Coronary artery (tissue), 2 donors: ENCODE measurements around the gene IRAK3.
"Not testable (repeated sequence)": the region's sequence is repeated elsewhere in the genome, so short reads cannot be mapped to it uniquely, and the experiment has no call there.

ENCODE experiments used
- DNase-seq: peaks from one replicate; pipeline ENCODE4 v3.0.0-alpha.2; 2017; ENCODE audit warnings: low spot score
- H3K27ac ChIP-seq, 2 donors: fragments of 200-600 bp; sonication (generic); one replicate each; pipeline ENCODE4 v1.5.1; 2016 to 2019
- H3K4me3 ChIP-seq: fragments of 200-600 bp; sonication (generic); 2 replicates; pipeline ENCODE4 v1.5.1; 2016; ENCODE audit warnings: mild to moderate bottlenecking, moderate library complexity
- CTCF ChIP-seq: fragments of 200-600 bp; sonication (generic); IDR thresholded peaks from one replicate; pipeline ENCODE4 v1.5.1; 2019; ENCODE audit warnings: antibody characterized with exemption

Gene IRAK3

GRCh38 chr12:66196806-66197205 is 7.8 kb downstream of the IRAK3 start:
- no peak for DNase-seq
- Histone ChIP-seq H3K27ac (no peak overlapping the region), H3K4me3 (no peak overlapping the region)
- TF ChIP-seq CTCF = no peak

- no peak overlapping the region for H3K4me3 ChIP-seq
- H3K27ac ChIP-seq = no peak overlapping the region
- no peak for TF ChIP-seq CTCF
- DNase-seq = no peak
Measured at GRCh38 chr12:66197495-66197921, 8.5 kb downstream of the IRAK3 start.

- Histone ChIP-seq H3K27ac (no peak overlapping the region), H3K4me3 (no peak overlapping the region)
- DNase-seq = no peak
- TF ChIP-seq CTCF = no peak
Measured at GRCh38 chr12:66199141-66199540, 10.1 kb downstream of the IRAK3 start.

DNA sequence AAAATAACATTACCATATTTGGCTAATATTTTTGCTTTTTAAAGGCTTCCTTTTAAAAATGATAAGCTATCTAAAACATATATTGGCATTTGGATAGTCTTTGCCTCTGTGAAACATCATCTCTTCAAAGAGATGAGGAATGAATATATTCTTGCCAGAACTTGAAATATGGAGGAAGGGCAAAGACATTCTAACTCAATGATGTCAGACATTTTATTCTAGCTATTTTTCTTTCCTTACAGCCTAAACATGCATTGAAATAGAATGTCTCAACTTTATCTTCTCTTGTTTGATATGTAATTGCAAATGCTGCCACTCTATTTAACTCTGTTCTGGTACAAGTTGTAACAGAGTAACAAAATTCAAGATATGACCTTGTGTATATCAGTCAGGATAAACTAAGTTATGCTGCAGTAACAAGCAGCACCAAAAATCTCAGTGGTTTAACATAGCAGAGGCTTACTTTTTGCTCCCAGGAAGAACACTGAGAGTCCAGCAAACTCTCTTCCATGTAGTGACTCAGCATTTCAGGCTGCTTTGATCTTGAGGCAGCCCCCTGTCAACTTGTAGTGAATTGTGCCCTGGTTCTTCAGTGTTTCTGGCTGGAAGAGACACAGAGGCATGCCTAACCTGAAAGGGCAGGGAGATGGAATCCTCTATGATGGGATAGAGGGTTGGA is 11.0 kb downstream of the IRAK3 start:
- no peak for TF ChIP-seq CTCF
- H3K4me3 ChIP-seq = no peak overlapping the region

GRCh38 chr12:66203820-66204219 is 14.8 kb downstream of the IRAK3 start:
- no peak for DNase-seq
- no peak overlapping the region for H3K4me3 ChIP-seq
- TF ChIP-seq CTCF = no peak
- no peak overlapping the region for H3K27ac ChIP-seq

More for the DNA sequence above, 11.0 kb downstream of the IRAK3 start:
- DNase-seq = no peak
- H3K27ac ChIP-seq = no peak overlapping the region

DNA sequence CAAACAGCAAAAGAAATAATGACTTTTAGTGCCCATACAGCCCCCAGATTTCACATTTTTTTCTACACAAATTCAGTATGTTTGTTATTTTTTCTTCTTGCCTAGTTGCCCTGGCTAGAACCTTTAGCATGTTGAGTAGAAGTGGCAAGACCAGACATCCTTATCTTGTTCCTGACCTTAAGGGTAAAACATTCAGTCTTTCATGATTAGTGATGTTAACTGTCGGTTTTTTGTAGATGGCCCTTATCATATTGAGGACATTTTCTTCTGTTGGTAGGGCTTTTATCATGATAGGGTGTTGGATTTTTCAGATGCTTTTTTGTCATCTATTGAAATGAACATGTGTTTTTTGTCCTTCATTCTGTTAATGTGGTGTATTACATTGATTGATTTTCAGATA is 17.1 kb downstream of the IRAK3 start:
- no peak for DNase-seq
- TF ChIP-seq CTCF = no peak
- Histone ChIP-seq H3K4me3 (no peak overlapping the region), H3K27ac (no peak overlapping the region)

DNA sequence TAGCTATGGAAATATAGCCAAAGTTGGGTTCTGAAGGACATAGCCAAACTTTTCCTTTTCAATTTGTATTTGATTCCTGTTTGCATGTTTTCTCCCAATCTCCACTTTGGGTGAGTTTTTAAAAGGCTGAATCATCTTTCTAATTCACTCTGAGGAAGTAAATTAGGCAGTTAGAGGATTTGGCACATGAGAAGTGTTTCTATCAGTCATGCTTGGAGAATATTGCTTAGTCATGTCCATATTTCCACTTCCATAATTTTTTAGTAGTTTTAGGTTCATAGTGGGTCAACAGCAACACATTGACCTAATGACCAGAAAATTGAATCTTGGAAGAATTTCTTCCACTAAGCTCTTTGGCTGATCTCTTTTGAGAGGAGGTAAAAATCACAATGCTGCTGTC is 21.8 kb downstream of the IRAK3 start:
- no peak for TF ChIP-seq CTCF
- Histone ChIP-seq H3K27ac (no peak overlapping the region), H3K4me3 (no peak overlapping the region)
- no peak for DNase-seq

GRCh38 chr12:66211573-66211972 is 22.6 kb downstream of the IRAK3 start:
- DNase-seq, H3K4me3 ChIP-seq, H3K27ac ChIP-seq: not testable (repeated sequence)

- H3K27ac ChIP-seq, DNase-seq, H3K4me3 ChIP-seq: not testable (repeated sequence)
Measured at GRCh38 chr12:66213011-66213410, 24.0 kb downstream of the IRAK3 start.
